Gastrocnemius medialis (tissue), 4 donors: ENCODE data around the gene MAPK14. TPM values are rescaled to one million over a fixed set of nuclear protein-coding genes. Genes with fewer than 3 reads are reported as not detected.

Experiments used
- ATAC-seq, 2 donors: fragments of 150-250 bp; one replicate each; pipeline ENCODE4 v1.9.1; 2016
- DNase-seq, 2 donors: peaks; one replicate each; pipeline ENCODE4 v3.0.0-alpha.2; 2019
- H3K27ac ChIP-seq, 4 donors: fragments of 200-600 bp; sonication (generic); 1 replicate in 1 of 4; 2 replicates in 3 of 4; pipeline ENCODE4 v1.5.1; 2016 to 2018; ENCODE audit warnings: mild to moderate bottlenecking in 2 of 4, moderate library complexity in 1 of 4
- H3K27me3 ChIP-seq, 3 donors: fragments of 200-600 bp; sonication (generic) in 2 of 3; 1 replicate in 1 of 3; 2 replicates in 2 of 3; pipeline versions ENCODE4 v1.5.1 to v1.6.0; 2016 to 2019; ENCODE audit warnings: mild to moderate bottlenecking in 1 of 3, moderate library complexity in 1 of 3
- H3K36me3 ChIP-seq, 2 donors: fragments of 200-600 bp; sonication (generic) in 1 of 2; one replicate each; pipeline ENCODE4 v1.5.1; 2017 to 2018
- H3K4me1 ChIP-seq, 2 donors: fragments of 200-600 bp; sonication (generic) in 1 of 2; one replicate each; pipeline ENCODE4 v1.5.1; 2016 to 2017; ENCODE audit warnings: mild to moderate bottlenecking in 2 of 2
- H3K4me3 ChIP-seq, 4 donors: fragments of 200-600 bp; sonication (generic) in 3 of 4; 1 replicate in 1 of 4; 2 replicates in 3 of 4; pipeline ENCODE4 v1.5.1; 2016 to 2019; ENCODE audit warnings: mild to moderate bottlenecking in 2 of 4
- H3K9me3 ChIP-seq, 3 donors: fragments of 200-600 bp; sonication (generic) in 2 of 3; 1 replicate in 1 of 3; 2 replicates in 2 of 3; pipeline ENCODE4 v1.5.1; 2016 to 2019
- POLR2A ChIP-seq, 2 donors: fragments of 450-650 bp; IDR thresholded peaks; one replicate each; pipeline ENCODE4 v1.6.1; 2017; ENCODE audit warnings: antibody characterized with exemption in 2 of 2, mild to moderate bottlenecking in 2 of 2, moderate library complexity in 2 of 2
- in situ Hi-C, 4 donors: fragments of 200-750 bp; cut with MboI; loops; one replicate each; pipeline versions ENCODE4 v1.15.0 to v1.8.0; 2017; ENCODE audit warnings: low sequenced_read_pairs in 4 of 4
- intact Hi-C: fragments of 100-400 bp; cut with DNase I; formaldehyde crosslinking; loops from one replicate; pipeline ENCODE4 v1.15.1; 2023; ENCODE audit warnings: low total_unique reads
- total RNA-seq, 4 donors: library from RNA; depleted of rRNA; stranded (reverse); fragments of >200 nt; gene quantifications; one replicate each; pipeline versions ENCODE4 v1.1.0 to v1.2.3, GENCODE V29; 2016
- TF ChIP-seq, protein P1 (sequence below), 5 experiments: fragments of 450-650 bp in 3 of 5; fragments of 200-600 bp in 2 of 5; sonication (generic) in 2 of 5; IDR thresholded peaks in 4 of 5; conservative IDR thresholded peaks in 1 of 5; 1 replicate in 4 of 5; 2 replicates in 1 of 5; pipeline ENCODE4 v1.5.1; 2016 to 2019; ENCODE audit warnings: antibody characterized with exemption in 5 of 5, mild to moderate bottlenecking in 3 of 5, moderate library complexity in 3 of 5

Gene MAPK14
- total RNA-seq, 4 donors from 2014 or later: 37.6 to 42.4 (median 40.2) TPM

DNA sequence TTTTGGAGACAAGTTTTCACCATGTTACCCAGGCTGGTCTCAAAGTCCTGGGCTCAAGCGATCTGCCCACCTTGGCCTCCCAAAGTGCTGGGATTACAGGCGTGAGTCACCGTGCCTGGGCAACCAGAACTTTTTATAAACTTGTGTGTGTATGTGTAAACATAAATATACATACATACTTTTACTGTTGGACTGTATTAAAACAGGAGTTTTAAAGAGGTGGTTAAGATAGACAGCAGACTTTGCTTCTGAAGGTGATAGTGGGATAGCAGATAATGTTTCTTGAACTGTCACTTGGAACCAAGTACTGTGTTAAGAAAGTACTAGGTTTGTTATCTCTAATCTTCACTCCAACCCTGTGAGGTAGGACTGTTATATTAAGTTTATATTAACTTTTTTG lies 74.1 kb downstream of the MAPK14 start:
- H3K4me1 ChIP-seq: peaks cover 0 to 3% of the 10 kb centered on the region in 2 donors
- in situ Hi-C loops: loop anchor here in 1 of 4 donors (25.0 kb wide), 1 partner anchor 261 kb away; no protein-coding TSS in a partner anchor
- no peaks in the 10 kb centered on the region for H3K9me3 ChIP-seq
- no peak for ATAC-seq
- H3K27me3 ChIP-seq: no peaks in the 10 kb centered on the region
- DNase-seq: no peak
- no peak overlapping the region for H3K4me3 ChIP-seq
- no peak overlapping the region for H3K27ac ChIP-seq
- H3K36me3 ChIP-seq: peaks cover 0 to 25% of the 10 kb centered on the region in 2 donors
- TF ChIP-seq, protein P1, sequence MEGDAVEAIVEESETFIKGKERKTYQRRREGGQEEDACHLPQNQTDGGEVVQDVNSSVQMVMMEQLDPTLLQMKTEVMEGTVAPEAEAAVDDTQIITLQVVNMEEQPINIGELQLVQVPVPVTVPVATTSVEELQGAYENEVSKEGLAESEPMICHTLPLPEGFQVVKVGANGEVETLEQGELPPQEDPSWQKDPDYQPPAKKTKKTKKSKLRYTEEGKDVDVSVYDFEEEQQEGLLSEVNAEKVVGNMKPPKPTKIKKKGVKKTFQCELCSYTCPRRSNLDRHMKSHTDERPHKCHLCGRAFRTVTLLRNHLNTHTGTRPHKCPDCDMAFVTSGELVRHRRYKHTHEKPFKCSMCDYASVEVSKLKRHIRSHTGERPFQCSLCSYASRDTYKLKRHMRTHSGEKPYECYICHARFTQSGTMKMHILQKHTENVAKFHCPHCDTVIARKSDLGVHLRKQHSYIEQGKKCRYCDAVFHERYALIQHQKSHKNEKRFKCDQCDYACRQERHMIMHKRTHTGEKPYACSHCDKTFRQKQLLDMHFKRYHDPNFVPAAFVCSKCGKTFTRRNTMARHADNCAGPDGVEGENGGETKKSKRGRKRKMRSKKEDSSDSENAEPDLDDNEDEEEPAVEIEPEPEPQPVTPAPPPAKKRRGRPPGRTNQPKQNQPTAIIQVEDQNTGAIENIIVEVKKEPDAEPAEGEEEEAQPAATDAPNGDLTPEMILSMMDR (IDR thresholded peaks at IDR 0.05 in 4 of 5, conservative IDR thresholded peaks at IDR 0.05 in 1 of 5): no peak
- no peak for TF ChIP-seq POLR2A (IDR thresholded peaks at IDR 0.05)
- intact Hi-C loops: no loop called here

DNA sequence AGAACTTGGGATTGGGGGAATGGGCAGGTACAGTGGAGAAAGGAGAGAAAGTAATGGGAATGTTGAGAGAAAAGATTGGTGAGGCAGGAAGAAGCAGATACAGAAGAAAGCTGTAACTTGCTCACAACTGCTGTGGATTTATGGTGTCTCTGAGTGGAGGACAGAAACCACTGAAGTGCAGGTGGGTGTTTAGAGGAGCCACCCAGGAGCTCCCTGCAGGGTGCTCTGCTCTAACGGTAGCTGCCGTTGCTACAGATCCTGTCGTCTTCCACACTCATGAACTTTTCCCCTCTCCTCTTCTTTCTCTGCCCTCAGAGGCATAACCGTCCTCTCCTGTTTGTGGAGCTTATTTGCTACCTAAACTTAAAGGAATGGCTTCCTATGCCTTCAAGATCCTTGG lies 75.2 kb downstream of the MAPK14 start:
- Histone ChIP-seq H3K36me3 (peaks cover 0 to 25% of the 10 kb centered on the region in 2 donors), H3K4me3 (no peak overlapping the region), H3K27me3 (no peaks in the 10 kb centered on the region), H3K27ac (no peak overlapping the region), H3K4me1 (peaks cover 0 to 3% of the 10 kb centered on the region in 2 donors), H3K9me3 (no peaks in the 10 kb centered on the region)
- intact Hi-C loops: no loop called here
- in situ Hi-C loops: loop anchor here in 1 of 4 donors (25.0 kb wide), 1 partner anchor 259 kb away; no protein-coding TSS in a partner anchor
- ATAC-seq (no peak), DNase-seq (no peak)
- TF ChIP-seq, protein P1 (IDR thresholded peaks at IDR 0.05 in 4 of 5, conservative IDR thresholded peaks at IDR 0.05 in 1 of 5): no peak
- TF ChIP-seq POLR2A (IDR thresholded peaks at IDR 0.05): no peak

DNA sequence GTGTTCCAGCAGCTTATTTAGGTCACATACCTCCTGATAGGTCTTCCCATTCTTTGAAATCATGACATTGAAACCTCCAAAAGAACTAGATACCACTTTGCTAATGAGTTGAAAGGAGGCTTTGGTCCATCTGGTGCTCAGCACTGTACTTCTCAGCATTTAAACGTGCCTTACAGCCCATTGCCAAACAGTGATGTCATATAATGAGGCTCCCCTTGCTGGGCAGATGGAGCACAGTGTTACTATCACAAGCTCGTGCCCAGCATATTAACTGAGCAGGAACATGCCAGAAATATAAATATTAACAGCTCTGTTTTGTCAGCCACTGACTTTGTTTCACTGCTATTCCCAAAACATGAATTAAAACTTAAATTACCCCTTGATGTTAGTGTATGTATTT lies 77.2 kb downstream of the MAPK14 start:
- H3K27ac ChIP-seq: no peak overlapping the region
- DNase-seq (no peak), ATAC-seq (no peak)
- peaks cover 0 to 1% of the 10 kb centered on the region in 2 donors for H3K4me1 ChIP-seq
- TF ChIP-seq, protein P1 (IDR thresholded peaks at IDR 0.05 in 4 of 5, conservative IDR thresholded peaks at IDR 0.05 in 1 of 5): no peak
- no peak for TF ChIP-seq POLR2A (IDR thresholded peaks at IDR 0.05)
- no peaks in the 10 kb centered on the region for H3K27me3 ChIP-seq
- intact Hi-C loops (no loop called here), in situ Hi-C loops (loop anchor here in 1 of 4 donors (25.0 kb wide), 1 partner anchor 257 kb away; no protein-coding TSS in a partner anchor)
- peaks cover 4 to 45% of the 10 kb centered on the region in 2 donors for H3K36me3 ChIP-seq
- no peak overlapping the region for H3K4me3 ChIP-seq
- H3K9me3 ChIP-seq: no peaks in the 10 kb centered on the region

DNA sequence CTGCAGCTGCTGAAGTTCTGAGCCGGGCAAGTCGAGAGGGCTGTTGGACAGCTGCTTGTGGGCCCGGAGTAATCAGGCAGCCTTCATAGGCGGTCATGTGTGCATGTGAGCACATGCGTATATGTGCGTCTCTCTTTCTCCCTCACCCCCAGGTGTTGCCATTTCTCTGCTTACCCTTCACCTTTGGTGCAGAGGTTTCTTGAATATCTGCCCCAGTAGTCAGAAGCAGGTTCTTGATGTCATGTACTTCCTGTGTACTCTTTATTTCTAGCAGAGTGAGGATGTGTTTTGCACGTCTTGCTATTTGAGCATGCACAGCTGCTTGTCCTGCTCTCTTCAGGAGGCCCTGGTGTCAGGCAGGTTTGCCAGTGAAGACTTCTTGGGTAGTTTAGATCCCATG lies 81.5 kb downstream of the MAPK14 start:
- ATAC-seq (no peak), DNase-seq (no peak)
- in situ Hi-C loops: loop anchor here in 1 of 4 donors (25.0 kb wide), 1 partner anchor 253 kb away; no protein-coding TSS in a partner anchor
- intact Hi-C loops: no loop called here
- H3K4me1 ChIP-seq: peaks cover 8 to 9% of the 10 kb centered on the region in 2 donors
- no peak for TF ChIP-seq POLR2A (IDR thresholded peaks at IDR 0.05)
- TF ChIP-seq, protein P1 (IDR thresholded peaks at IDR 0.05 in 4 of 5, conservative IDR thresholded peaks at IDR 0.05 in 1 of 5): no peak
- no peaks in the 10 kb centered on the region for H3K27me3 ChIP-seq
- H3K27ac ChIP-seq: no peak overlapping the region
- H3K9me3 ChIP-seq: no peaks in the 10 kb centered on the region
- H3K36me3 ChIP-seq: peaks cover 4 to 55% of the 10 kb centered on the region in 2 donors
- no peak overlapping the region for H3K4me3 ChIP-seq
